Testis (tissue), 2 donors: Measurements from ENCODE around the gene GPD2.

Experiments used
- CTCF ChIP-seq, 3 experiments: fragments of 450-650 bp in 2 of 3; fragments of 200-600 bp in 1 of 3; sonication (generic) in 1 of 3; IDR thresholded peaks; one replicate each; pipeline ENCODE4 v1.5.1; 2016 to 2019; ENCODE audit warnings: antibody characterized with exemption in 3 of 3, mild to moderate bottlenecking in 2 of 3, moderate library complexity in 1 of 3
- POLR2A ChIP-seq: fragments of 450-650 bp; IDR thresholded peaks from one replicate; pipeline ENCODE4 v1.6.1; 2017; ENCODE audit warnings: antibody characterized with exemption, mild to moderate bottlenecking, moderate library complexity

GRCh38 chr2:156635646-156636045 lies 199.5 kb downstream of the GPD2 start:
- no peak for TF ChIP-seq POLR2A
- TF ChIP-seq CTCF (IDR thresholded peaks at IDR 0.05) = no peak
